ENCODE measurements around the gene KDM4C. TPM values are rescaled to one million over a fixed set of nuclear protein-coding genes. Genes with fewer than 3 reads are reported as not detected.
"Not testable (repeated sequence)": the region's sequence is repeated elsewhere in the genome, so short reads cannot be mapped to it uniquely, and the experiment has no call there.

KDM4C gene
- polyA plus RNA-seq, 1 experiment: 12.1 TPM

GRCh38 chr9:6764523-6764922 is 6.8 kb downstream of the KDM4C start:
- Histone ChIP-seq H3K9me3 (ENCODE audit: control insufficient read depth, insufficient read depth, low read length) (no peaks in the 10 kb centered on the region), H3K4me3 (ENCODE audit: low read depth, low read length) (no peak overlapping the region), H3K27me3 (ENCODE audit: control insufficient read depth, insufficient read depth, low read length) (no peaks in the 10 kb centered on the region), H3K27ac (ENCODE audit: low read depth, low read length) (no peak overlapping the region)
- DNase-seq (ENCODE audit: low read depth, low spot score): no peak
- TF ChIP-seq CTCF (IDR thresholded peaks at IDR 0.05; ENCODE audit: low read depth, low read length): no peak
- CTCF ChIA-PET: no interaction called here
- POLR2A ChIA-PET: no interaction called here

GRCh38 chr9:6764950-6765349 is 7.2 kb downstream of the KDM4C start:
- no peak overlapping the region for H3K27ac ChIP-seq (ENCODE audit: low read depth, low read length)
- CTCF ChIA-PET: no interaction called here
- TF ChIP-seq CTCF (IDR thresholded peaks at IDR 0.05; ENCODE audit: low read depth, low read length): no peak
- POLR2A ChIA-PET: no interaction called here
- no peaks in the 10 kb centered on the region for H3K9me3 ChIP-seq (ENCODE audit: control insufficient read depth, insufficient read depth, low read length)
- H3K27me3 ChIP-seq (ENCODE audit: control insufficient read depth, insufficient read depth, low read length): no peaks in the 10 kb centered on the region
- H3K4me3 ChIP-seq (ENCODE audit: low read depth, low read length): no peak overlapping the region
- DNase-seq (ENCODE audit: low read depth, low spot score): no peak

- no peak for DNase-seq (ENCODE audit: low read depth, low spot score)
- Histone ChIP-seq H3K27me3 (ENCODE audit: control insufficient read depth, insufficient read depth, low read length) (no peaks in the 10 kb centered on the region), H3K9me3 (ENCODE audit: control insufficient read depth, insufficient read depth, low read length) (no peaks in the 10 kb centered on the region), H3K4me3 (ENCODE audit: low read depth, low read length) (no peak overlapping the region), H3K27ac (ENCODE audit: low read depth, low read length) (no peak overlapping the region)
- POLR2A ChIA-PET: no interaction called here
- no peak for TF ChIP-seq CTCF (IDR thresholded peaks at IDR 0.05; ENCODE audit: low read depth, low read length)
- CTCF ChIA-PET: no interaction called here
Measured at GRCh38 chr9:6765396-6765795, 7.6 kb downstream of the KDM4C start.

- ChIA-PET CTCF (no interaction called here), POLR2A (no interaction called here)
- TF ChIP-seq CTCF (IDR thresholded peaks at IDR 0.05; ENCODE audit: low read depth, low read length): no peak
Measured at GRCh38 chr9:6766606-6767005, 8.8 kb downstream of the KDM4C start.

GRCh38 chr9:6768587-6768986 is 10.8 kb downstream of the KDM4C start:
- CTCF ChIA-PET: interaction anchor here (1.0 kb wide), 1 partner anchor 59 kb away, joined by 3 read pairs; no protein-coding TSS in a partner anchor
- H3K9me3 ChIP-seq (ENCODE audit: control insufficient read depth, insufficient read depth, low read length); POLR2A ChIA-PET; H3K27me3 ChIP-seq (ENCODE audit: control insufficient read depth, insufficient read depth, low read length); DNase-seq (ENCODE audit: low read depth, low spot score); H3K27ac ChIP-seq (ENCODE audit: low read depth, low read length); H3K4me3 ChIP-seq (ENCODE audit: low read depth, low read length): not testable (repeated sequence)

More at GRCh38 chr9:6766606-6767005, 8.8 kb downstream of the KDM4C start:
- no peak overlapping the region for H3K4me3 ChIP-seq (ENCODE audit: low read depth, low read length)
- no peaks in the 10 kb centered on the region for H3K9me3 ChIP-seq (ENCODE audit: control insufficient read depth, insufficient read depth, low read length)
- H3K27me3 ChIP-seq (ENCODE audit: control insufficient read depth, insufficient read depth, low read length): no peaks in the 10 kb centered on the region
- no peak overlapping the region for H3K27ac ChIP-seq (ENCODE audit: low read depth, low read length)
- DNase-seq (ENCODE audit: low read depth, low spot score): no peak

- no peak for DNase-seq (ENCODE audit: low read depth, low spot score)
- POLR2A ChIA-PET: interaction anchor here (0.7 kb wide), 1 partner anchor 56 kb away, joined by 3 read pairs; no protein-coding TSS in a partner anchor
- CTCF ChIA-PET: no interaction called here
- no peaks in the 10 kb centered on the region for H3K27me3 ChIP-seq (ENCODE audit: control insufficient read depth, insufficient read depth, low read length)
- TF ChIP-seq CTCF (IDR thresholded peaks at IDR 0.05; ENCODE audit: low read depth, low read length): no peak
- no peak overlapping the region for H3K4me3 ChIP-seq (ENCODE audit: low read depth, low read length)
- no peaks in the 10 kb centered on the region for H3K9me3 ChIP-seq (ENCODE audit: control insufficient read depth, insufficient read depth, low read length)
- H3K27ac ChIP-seq (ENCODE audit: low read depth, low read length): no peak overlapping the region
Measured at GRCh38 chr9:6771722-6772121, 13.9 kb downstream of the KDM4C start.
